A673 (cell line): Measurements from ENCODE around the gene MRPL33. TPM values are rescaled to one million over a fixed set of nuclear protein-coding genes. Genes with fewer than 3 reads are reported as not detected.

Source experiments
- BruUV-seq: library from RNA; stranded (reverse); fragments of 400-500 nt; replicated peaks from 2 replicates; lab custom pipeline; 2021; lab: Mats Ljungman, UMichigan
- CTCF ChIA-PET: fragments of 300-600 bp; sonication (Branson Sonifier 250); formaldehyde crosslinking; loops from one replicate; lab custom pipeline; 2022; ENCODE audit warnings: antibody characterized with exemption; lab: Charles Lee
- POLR2A ChIA-PET: fragments of 300-600 bp; sonication (Branson Sonifier 250); formaldehyde crosslinking; loops from one replicate; lab custom pipeline; 2022; ENCODE audit warnings: antibody characterized with exemption; ENCODE audit not compliant: low non-redundant PET; lab: Charles Lee
- DNase-seq: peaks from one replicate; pipeline ENCODE4 v3.0.0-alpha.2; 2015; ENCODE audit warnings: low spot score
- H3K27ac ChIP-seq: fragments of 200-600 bp; sonication (generic); 2 replicates; pipeline ENCODE4 v1.5.1; 2016; ENCODE audit warnings: mixed run types, low read depth, mild to moderate bottlenecking, mixed read lengths, antibody characterized with exemption, low read length; ENCODE audit not compliant: poor library complexity, severe bottlenecking
- H3K27me3 ChIP-seq: fragments of 200-600 bp; sonication (generic); replicated peaks from 2 replicates; pipeline ENCODE4 v1.6.1; 2017; ENCODE audit warnings: mixed run types, low read depth, mild to moderate bottlenecking, mixed read lengths, antibody characterized with exemption, low read length; ENCODE audit not compliant: insufficient read depth, poor library complexity
- H3K36me3 ChIP-seq: fragments of 200-600 bp; sonication (generic); 2 replicates; pipeline ENCODE4 v1.6.1; 2016; ENCODE audit warnings: mixed run types, mild to moderate bottlenecking, mixed read lengths, antibody characterized with exemption, low read length; ENCODE audit not compliant: insufficient read depth, poor library complexity, severe bottlenecking
- H3K4me1 ChIP-seq: fragments of 200-600 bp; sonication (generic); 2 replicates; pipeline ENCODE4 v1.6.1; 2017; ENCODE audit warnings: mixed run types, mild to moderate bottlenecking, mixed read lengths, antibody characterized with exemption, low read length; ENCODE audit not compliant: insufficient read depth, poor library complexity, severe bottlenecking
- H3K4me3 ChIP-seq: fragments of 200-600 bp; sonication (generic); 2 replicates; pipeline ENCODE4 v1.5.1; 2016; ENCODE audit warnings: low read depth, mixed run types, mild to moderate bottlenecking, mixed read lengths, low read length; ENCODE audit not compliant: poor library complexity, severe bottlenecking
- H3K9me3 ChIP-seq: fragments of 200-600 bp; sonication (generic); 2 replicates; pipeline ENCODE4 v1.6.1; 2016; ENCODE audit warnings: mixed run types, low read depth, mild to moderate bottlenecking, mixed read lengths, antibody characterized with exemption, low read length; ENCODE audit not compliant: poor library complexity, severe bottlenecking
- EZH2 ChIP-seq: fragments of 200-600 bp; sonication (generic); IDR thresholded peaks from 2 replicates; pipeline ENCODE4 v1.6.1; 2017; ENCODE audit warnings: borderline replicate concordance, low read depth, mild to moderate bottlenecking, mixed read lengths, antibody characterized with exemption, low read length; ENCODE audit not compliant: poor library complexity, severe bottlenecking
- intact Hi-C: fragments of 100-400 bp; cut with micrococcal nuclease; formaldehyde crosslinking; loops from one replicate; pipeline ENCODE4 v1.10.0; 2022; ENCODE audit not compliant: unreplicated experiment
- total RNA-seq: library from RNA; stranded (reverse); gene quantifications from 2 replicates; pipeline ENCODE4 v1.2.3, GENCODE V29; 2021
- TF ChIP-seq, protein P1 (sequence below): fragments of 300-800, 200-600 bp; sonication (generic); conservative IDR thresholded peaks from 2 replicates; pipeline ENCODE4 v1.5.1; 2017; ENCODE audit warnings: low read depth, mild to moderate bottlenecking, antibody characterized with exemption, low read length, moderate library complexity, mixed read lengths

The MRPL33 gene
- total RNA-seq, 1 experiment from 2014 or later, result 68.1 TPM

DNA sequence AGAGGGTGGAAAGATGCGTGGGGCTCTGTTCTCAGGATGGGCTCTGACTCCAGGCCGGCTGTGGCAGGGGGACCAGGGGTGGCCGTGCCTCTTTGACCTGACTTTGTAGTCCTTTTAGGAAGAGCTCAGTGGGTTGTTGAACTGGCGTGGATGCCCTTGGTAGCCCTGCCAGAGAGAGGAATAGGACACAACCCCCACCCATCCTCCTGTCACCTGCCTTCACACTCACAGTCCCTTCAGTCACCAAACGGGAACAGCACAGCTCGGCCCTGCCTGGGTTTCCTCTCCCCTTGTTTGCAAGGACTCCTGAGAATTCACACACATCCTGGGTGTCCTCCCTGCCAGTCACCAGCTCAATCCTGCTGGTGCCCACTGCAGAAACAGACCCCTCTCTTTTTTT lies 20.1 kb upstream of the MRPL33 start:
- CTCF ChIA-PET, result interaction anchor here (0.6 kb wide), 1 partner anchor 46 kb away, joined by 3 read pairs; no protein-coding TSS in a partner anchor
- Histone ChIP-seq H3K27ac (no peak overlapping the region), H3K27me3 (no peaks in the 10 kb centered on the region), H3K4me1 (no peaks in the 10 kb centered on the region), H3K36me3 (no peaks in the 10 kb centered on the region), H3K9me3 (no peaks in the 10 kb centered on the region), H3K4me3 (no peak overlapping the region)
- intact Hi-C loops, result no loop called here
- no TSS peak for BruUV-seq
- POLR2A ChIA-PET, result no interaction called here
- TF ChIP-seq, protein P1, sequence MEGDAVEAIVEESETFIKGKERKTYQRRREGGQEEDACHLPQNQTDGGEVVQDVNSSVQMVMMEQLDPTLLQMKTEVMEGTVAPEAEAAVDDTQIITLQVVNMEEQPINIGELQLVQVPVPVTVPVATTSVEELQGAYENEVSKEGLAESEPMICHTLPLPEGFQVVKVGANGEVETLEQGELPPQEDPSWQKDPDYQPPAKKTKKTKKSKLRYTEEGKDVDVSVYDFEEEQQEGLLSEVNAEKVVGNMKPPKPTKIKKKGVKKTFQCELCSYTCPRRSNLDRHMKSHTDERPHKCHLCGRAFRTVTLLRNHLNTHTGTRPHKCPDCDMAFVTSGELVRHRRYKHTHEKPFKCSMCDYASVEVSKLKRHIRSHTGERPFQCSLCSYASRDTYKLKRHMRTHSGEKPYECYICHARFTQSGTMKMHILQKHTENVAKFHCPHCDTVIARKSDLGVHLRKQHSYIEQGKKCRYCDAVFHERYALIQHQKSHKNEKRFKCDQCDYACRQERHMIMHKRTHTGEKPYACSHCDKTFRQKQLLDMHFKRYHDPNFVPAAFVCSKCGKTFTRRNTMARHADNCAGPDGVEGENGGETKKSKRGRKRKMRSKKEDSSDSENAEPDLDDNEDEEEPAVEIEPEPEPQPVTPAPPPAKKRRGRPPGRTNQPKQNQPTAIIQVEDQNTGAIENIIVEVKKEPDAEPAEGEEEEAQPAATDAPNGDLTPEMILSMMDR, result no peak
- no peak for TF ChIP-seq EZH2
- no peak for DNase-seq

DNA sequence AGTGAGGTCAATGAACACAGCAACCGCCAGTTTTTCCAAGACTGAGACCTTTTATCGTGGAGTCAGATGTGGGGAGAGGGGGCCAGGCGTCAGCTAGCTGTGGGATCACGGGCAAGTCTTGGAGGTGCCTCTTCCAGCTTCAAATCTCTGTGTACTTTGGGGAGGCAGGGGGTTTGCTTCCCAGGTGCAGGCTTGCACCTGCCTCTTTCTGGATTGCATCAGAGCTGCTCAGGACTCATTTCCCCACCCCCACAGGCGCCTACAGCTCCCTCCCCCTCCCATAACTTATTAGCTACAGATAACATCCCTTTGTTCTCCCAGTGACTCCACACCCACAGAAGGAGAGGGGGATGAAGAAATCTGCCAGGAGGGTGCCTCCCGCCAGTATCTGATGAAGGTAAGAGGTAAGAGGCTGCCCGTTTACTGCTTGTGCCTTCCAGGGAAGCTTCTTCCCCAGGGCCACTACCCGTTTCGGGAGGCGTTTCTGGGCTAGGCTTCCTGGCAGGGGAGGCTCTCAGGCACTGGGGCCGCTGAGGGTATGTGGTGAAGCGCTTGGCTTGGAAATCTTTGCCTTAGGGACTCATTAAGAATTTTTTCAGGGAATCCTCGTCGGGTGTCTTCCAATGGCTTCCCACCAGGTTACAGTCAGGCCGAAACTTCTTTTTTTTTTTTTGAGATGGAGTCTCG lies 18.8 kb upstream of the MRPL33 start:
- H3K4me3 ChIP-seq, result no peak overlapping the region
- no peak overlapping the region for H3K27ac ChIP-seq
- H3K36me3 ChIP-seq, result no peaks in the 10 kb centered on the region
- no peaks in the 10 kb centered on the region for H3K9me3 ChIP-seq
- no TSS peak for BruUV-seq
- no peaks in the 10 kb centered on the region for H3K4me1 ChIP-seq
- no peak for TF ChIP-seq EZH2
- TF ChIP-seq, protein P1, result no peak
- ChIA-PET POLR2A (no interaction called here), CTCF (interaction anchor here (0.7 kb wide), 1 partner anchor 638 kb away, joined by 4 read pairs; no protein-coding TSS in a partner anchor)
- H3K27me3 ChIP-seq, result no peaks in the 10 kb centered on the region
- DNase-seq, result no peak
- intact Hi-C loops, result no loop called here

DNA sequence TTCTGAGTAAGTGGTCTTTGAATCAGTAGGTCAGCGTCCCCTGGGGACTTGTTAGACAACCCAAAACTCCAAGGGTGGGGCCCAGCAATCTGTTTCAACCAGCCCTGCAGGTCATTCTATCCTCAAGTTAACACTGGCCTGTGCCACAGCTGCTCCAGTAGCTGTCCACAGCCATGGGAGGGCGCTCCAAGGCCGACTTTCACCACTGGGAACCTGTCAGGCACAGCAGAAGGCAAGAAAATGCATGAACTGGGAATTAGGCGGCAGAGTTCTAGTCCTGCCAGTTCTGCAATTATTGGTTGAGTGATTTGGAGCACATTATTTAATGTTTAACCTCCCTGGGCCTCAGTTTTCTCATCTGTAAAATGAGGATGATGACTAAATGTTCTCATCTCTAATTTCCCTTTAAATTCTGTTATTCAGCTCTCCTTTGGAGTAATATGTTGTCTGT lies 17.4 kb upstream of the MRPL33 start:
- H3K9me3 ChIP-seq, result no peaks in the 10 kb centered on the region
- intact Hi-C loops, result loop anchor here (1.0 kb wide), 2 partner anchors 642 to 698 kb away; no protein-coding TSS in a partner anchor
- no peaks in the 10 kb centered on the region for H3K4me1 ChIP-seq
- POLR2A ChIA-PET, result no interaction called here
- peak; percentile 79 for DNase-seq
- H3K27me3 ChIP-seq, result no peaks in the 10 kb centered on the region
- CTCF ChIA-PET, result interaction anchor here (0.8 to 1.3 kb wide), 2 partner anchors 84 to 698 kb away, joined by 4 to 5 read pairs; no protein-coding TSS in a partner anchor
- TF ChIP-seq, protein P1, result peak; percentile 94
- no peak for TF ChIP-seq EZH2
- no TSS peak for BruUV-seq
- H3K36me3 ChIP-seq, result no peaks in the 10 kb centered on the region
- no peak overlapping the region for H3K4me3 ChIP-seq
- H3K27ac ChIP-seq, result no peak overlapping the region
